HepG2 (cell line): ENCODE results near the gene CIAO2B. TPM values are rescaled to one million over a fixed set of nuclear protein-coding genes. Genes with fewer than 3 reads are reported as not detected.
A peak's percentile ranks its signal among the peaks of the same experiment; 100 is the strongest.

Experiments used
- ETV5 ChIP-seq: IDR thresholded peaks from 2 replicates; pipeline ENCODE4 v1.6.1; 2018; ENCODE audit warnings: missing biosample characterization, missing genetic modification reagents, inconsistent platforms, borderline replicate concordance
- FOXA3 ChIP-seq: IDR thresholded peaks from 2 replicates; pipeline ENCODE4 v1.6.1; 2016; ENCODE audit warnings: missing genetic modification reagents, missing compliant biosample characterization
- HDAC2 ChIP-seq: sonication (generic); formaldehyde crosslinking; IDR thresholded peaks from 2 replicates; pipeline ENCODE4 v1.4.0; 2020; ENCODE audit warnings: missing genetic modification reagents
- KDM2A ChIP-seq: sonication (generic); formaldehyde crosslinking; IDR thresholded peaks from 2 replicates; pipeline ENCODE4 v1.4.0; 2020; ENCODE audit warnings: low read depth, missing genetic modification reagents, borderline replicate concordance
- KMT2B ChIP-seq: IDR thresholded peaks from 2 replicates; pipeline ENCODE4 v1.6.1; 2016; ENCODE audit warnings: missing genetic modification reagents, missing compliant biosample characterization
- MED1 ChIP-seq: sonication (generic); formaldehyde crosslinking; IDR thresholded peaks from 2 replicates; pipeline ENCODE4 v1.4.0; 2020; ENCODE audit warnings: missing genetic modification reagents
- MIER2 ChIP-seq: IDR thresholded peaks from 2 replicates; pipeline ENCODE4 v1.6.1; 2016; ENCODE audit warnings: missing biosample characterization, missing genetic modification reagents
- NFKBIZ ChIP-seq: IDR thresholded peaks from 2 replicates; pipeline ENCODE4 v1.6.1; 2018; ENCODE audit warnings: missing genetic modification reagents, missing compliant biosample characterization
- NFYB ChIP-seq: sonication (generic); formaldehyde crosslinking; IDR thresholded peaks from 2 replicates; pipeline ENCODE4 v1.4.0; 2020; ENCODE audit warnings: missing genetic modification reagents
- ZBTB1 ChIP-seq: sonication (generic); formaldehyde crosslinking; IDR thresholded peaks from 2 replicates; pipeline ENCODE4 v1.4.0; 2020; ENCODE audit warnings: missing genetic modification reagents, borderline replicate concordance
- ZBTB7B ChIP-seq: sonication (generic); formaldehyde crosslinking; IDR thresholded peaks from 2 replicates; pipeline ENCODE4 v1.4.0; 2020; ENCODE audit warnings: missing genetic modification reagents
- ZNF3 ChIP-seq: IDR thresholded peaks from 2 replicates; pipeline ENCODE4 v1.7.0; 2017; ENCODE audit warnings: inconsistent platforms
- ZNF614 ChIP-seq: IDR thresholded peaks from 2 replicates; pipeline ENCODE4 v1.6.1; 2018; ENCODE audit warnings: missing biosample characterization, missing genetic modification reagents, inconsistent platforms, borderline replicate concordance
- ZNF678 ChIP-seq: sonication (generic); formaldehyde crosslinking; IDR thresholded peaks from 2 replicates; pipeline ENCODE4 v1.4.0; 2020; ENCODE audit warnings: mild to moderate bottlenecking, missing genetic modification reagents
- polyA plus RNA-seq, 8 experiments: library from polyadenylated mRNA; depleted of rRNA in 3 of 8; stranded (reverse) in 7 of 8; unstranded in 1 of 8; fragments of >200 nt; fragmentation: Illumina TruSeq in 4 of 8; extraction: Trizol in 4 of 8; gene quantifications; 2 replicates each; pipeline versions ENCODE4 v1.2.1 to v1.2.3, GENCODE V29; 2011 to 2016; ENCODE audit warnings: low read depth in 4 of 8, missing spikeins in 1 of 8, mixed read lengths in 1 of 8; ENCODE audit not compliant: insufficient read depth in 1 of 8
- total RNA-seq, 5 experiments: library from RNA; depleted of rRNA; stranded (reverse); fragments of >200 nt; fragmentation: Illumina TruSeq; extraction: Trizol; gene quantifications; 2 replicates each; pipeline ENCODE4 v1.2.3, GENCODE V29; 2016; ENCODE audit warnings: low read depth in 1 of 5
- TF ChIP-seq, protein P1 (sequence below): sonication (generic); formaldehyde crosslinking; conservative IDR thresholded peaks from 2 replicates; pipeline ENCODE4 v1.4.0; 2020; ENCODE audit warnings: missing genetic modification reagents
- TF ChIP-seq, protein P2 (sequence below): IDR thresholded peaks from 2 replicates; pipeline ENCODE4 v1.4.0; 2020; ENCODE audit warnings: mild to moderate bottlenecking, missing genetic modification reagents
- TF ChIP-seq, protein P3 (sequence below): sonication (generic); formaldehyde crosslinking; IDR thresholded peaks from 2 replicates; pipeline ENCODE4 v1.5.0; 2020; ENCODE audit warnings: mild to moderate bottlenecking, missing genetic modification reagents, borderline replicate concordance
- TF ChIP-seq, protein P4 (sequence below): IDR thresholded peaks from 2 replicates; pipeline ENCODE4 v1.6.1; 2016; ENCODE audit warnings: low read depth

Gene CIAO2B
- total and polyA plus RNA-seq, 2 of the 13 experiments (the other 11 are each of a cell fraction or from before 2014, with no cell fraction given): 157 to 293 TPM

DNA sequence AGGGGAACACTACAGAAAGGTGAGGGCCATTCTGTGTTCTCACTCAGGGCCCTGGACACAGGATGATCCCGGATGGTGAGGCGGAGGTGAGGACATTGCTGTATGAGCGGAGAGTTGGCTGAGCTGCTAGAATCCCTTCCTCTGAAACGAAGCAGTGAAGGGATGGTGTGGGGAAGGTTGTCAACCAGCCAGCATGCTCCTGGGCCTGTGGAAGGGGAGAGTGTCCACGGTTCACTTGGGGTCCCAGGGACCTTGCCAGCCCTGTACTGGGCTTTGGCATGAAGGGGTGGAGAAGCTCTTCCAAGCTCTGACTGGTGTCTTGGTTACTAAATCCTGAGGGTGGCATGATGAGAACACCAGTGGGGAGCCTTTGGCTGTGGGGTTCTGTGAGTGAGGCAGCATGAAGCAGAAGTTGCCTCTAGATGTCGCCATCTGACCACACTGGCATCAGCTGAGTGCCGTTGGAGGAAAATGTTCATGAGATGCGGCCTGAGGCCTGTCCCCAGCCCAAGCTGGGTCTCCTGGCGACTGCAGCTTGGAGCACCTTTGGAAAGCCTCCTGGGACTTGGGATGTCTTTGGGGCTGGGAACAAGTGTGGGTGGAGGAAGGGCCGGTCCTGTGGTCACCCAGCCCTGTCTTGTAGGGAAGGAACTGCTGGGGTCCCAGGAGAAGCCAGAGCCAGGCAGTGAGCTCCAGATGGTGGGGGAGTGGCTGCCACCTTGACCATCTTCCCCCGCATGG lies 39.1 kb downstream of the CIAO2B start (continued):
- TF ChIP-seq ZBTB7B (0 out of 2 replicates have a peak, but pooled peaks have one; percentile 29), MED1 (peak; percentile 22; the same call in 1 of the 2 replicates), ZNF678 (CRISPR knock-in tag) (0 out of 2 replicates have a peak, but pooled peaks have one; percentile 18), HDAC2 (CRISPR knock-in tag) (peak; percentile 63; the same call in 1 of the 2 replicates), MIER2 (CRISPR knock-in tag) (0 out of 2 replicates have a peak, but pooled peaks have one; percentile 41), FOXA3 (CRISPR knock-in tag) (peak; percentile 45; the same call in 1 of the 2 replicates), KMT2B (CRISPR knock-in tag) (peak; percentile 64), ETV5 (peak; percentile 17; the same call in 1 of the 2 replicates), NFKBIZ (CRISPR knock-in tag) (no peak), ZBTB1 (CRISPR knock-in tag) (no peak), NFYB (CRISPR knock-in tag) (no peak), ZNF3 (CRISPR knock-in tag) (no peak), ZNF614 (CRISPR knock-in tag) (peak; percentile 99; the same call in 1 of the 2 replicates), KDM2A (peak; percentile 82)
- TF ChIP-seq, protein P1, sequence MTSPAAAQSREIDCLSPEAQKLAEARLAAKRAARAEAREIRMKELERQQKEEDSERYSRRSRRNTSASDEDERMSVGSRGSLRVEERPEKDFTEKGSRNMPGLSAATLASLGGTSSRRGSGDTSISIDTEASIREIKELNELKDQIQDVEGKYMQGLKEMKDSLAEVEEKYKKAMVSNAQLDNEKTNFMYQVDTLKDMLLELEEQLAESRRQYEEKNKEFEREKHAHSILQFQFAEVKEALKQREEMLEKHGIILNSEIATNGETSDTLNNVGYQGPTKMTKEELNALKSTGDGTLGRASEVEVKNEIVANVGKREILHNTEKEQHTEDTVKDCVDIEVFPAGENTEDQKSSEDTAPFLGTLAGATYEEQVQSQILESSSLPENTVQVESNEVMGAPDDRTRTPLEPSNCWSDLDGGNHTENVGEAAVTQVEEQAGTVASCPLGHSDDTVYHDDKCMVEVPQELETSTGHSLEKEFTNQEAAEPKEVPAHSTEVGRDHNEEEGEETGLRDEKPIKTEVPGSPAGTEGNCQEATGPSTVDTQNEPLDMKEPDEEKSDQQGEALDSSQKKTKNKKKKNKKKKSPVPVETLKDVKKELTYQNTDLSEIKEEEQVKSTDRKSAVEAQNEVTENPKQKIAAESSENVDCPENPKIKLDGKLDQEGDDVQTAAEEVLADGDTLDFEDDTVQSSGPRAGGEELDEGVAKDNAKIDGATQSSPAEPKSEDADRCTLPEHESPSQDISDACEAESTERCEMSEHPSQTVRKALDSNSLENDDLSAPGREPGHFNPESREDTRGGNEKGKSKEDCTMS (CRISPR knock-in tag): 0 out of 2 replicates have a peak, but pooled peaks have one; percentile 45
- TF ChIP-seq, protein P2, sequence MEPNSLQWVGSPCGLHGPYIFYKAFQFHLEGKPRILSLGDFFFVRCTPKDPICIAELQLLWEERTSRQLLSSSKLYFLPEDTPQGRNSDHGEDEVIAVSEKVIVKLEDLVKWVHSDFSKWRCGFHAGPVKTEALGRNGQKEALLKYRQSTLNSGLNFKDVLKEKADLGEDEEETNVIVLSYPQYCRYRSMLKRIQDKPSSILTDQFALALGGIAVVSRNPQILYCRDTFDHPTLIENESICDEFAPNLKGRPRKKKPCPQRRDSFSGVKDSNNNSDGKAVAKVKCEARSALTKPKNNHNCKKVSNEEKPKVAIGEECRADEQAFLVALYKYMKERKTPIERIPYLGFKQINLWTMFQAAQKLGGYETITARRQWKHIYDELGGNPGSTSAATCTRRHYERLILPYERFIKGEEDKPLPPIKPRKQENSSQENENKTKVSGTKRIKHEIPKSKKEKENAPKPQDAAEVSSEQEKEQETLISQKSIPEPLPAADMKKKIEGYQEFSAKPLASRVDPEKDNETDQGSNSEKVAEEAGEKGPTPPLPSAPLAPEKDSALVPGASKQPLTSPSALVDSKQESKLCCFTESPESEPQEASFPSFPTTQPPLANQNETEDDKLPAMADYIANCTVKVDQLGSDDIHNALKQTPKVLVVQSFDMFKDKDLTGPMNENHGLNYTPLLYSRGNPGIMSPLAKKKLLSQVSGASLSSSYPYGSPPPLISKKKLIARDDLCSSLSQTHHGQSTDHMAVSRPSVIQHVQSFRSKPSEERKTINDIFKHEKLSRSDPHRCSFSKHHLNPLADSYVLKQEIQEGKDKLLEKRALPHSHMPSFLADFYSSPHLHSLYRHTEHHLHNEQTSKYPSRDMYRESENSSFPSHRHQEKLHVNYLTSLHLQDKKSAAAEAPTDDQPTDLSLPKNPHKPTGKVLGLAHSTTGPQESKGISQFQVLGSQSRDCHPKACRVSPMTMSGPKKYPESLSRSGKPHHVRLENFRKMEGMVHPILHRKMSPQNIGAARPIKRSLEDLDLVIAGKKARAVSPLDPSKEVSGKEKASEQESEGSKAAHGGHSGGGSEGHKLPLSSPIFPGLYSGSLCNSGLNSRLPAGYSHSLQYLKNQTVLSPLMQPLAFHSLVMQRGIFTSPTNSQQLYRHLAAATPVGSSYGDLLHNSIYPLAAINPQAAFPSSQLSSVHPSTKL (CRISPR knock-in tag): peak; percentile 46; the same call in 1 of the 2 replicates
- TF ChIP-seq, protein P3, sequence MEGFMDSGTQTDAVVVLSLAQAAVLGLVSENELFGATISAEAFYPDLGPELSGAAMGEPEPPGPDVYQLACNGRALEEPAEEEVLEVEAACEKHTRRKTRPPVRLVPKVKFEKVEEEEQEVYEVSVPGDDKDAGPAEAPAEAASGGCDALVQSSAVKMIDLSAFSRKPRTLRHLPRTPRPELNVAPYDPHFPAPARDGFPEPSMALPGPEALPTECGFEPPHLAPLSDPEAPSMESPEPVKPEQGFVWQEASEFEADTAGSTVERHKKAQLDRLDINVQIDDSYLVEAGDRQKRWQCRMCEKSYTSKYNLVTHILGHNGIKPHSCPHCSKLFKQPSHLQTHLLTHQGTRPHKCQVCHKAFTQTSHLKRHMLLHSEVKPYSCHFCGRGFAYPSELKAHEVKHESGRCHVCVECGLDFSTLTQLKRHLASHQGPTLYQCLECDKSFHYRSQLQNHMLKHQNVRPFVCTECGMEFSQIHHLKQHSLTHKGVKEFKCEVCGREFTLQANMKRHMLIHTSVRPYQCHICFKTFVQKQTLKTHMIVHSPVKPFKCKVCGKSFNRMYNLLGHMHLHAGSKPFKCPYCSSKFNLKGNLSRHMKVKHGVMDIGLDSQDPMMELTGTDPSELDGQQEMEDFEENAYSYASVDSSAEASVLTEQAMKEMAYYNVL (CRISPR knock-in tag): 0 out of 2 replicates have a peak, but pooled peaks have one; percentile 46
- TF ChIP-seq, protein P4, sequence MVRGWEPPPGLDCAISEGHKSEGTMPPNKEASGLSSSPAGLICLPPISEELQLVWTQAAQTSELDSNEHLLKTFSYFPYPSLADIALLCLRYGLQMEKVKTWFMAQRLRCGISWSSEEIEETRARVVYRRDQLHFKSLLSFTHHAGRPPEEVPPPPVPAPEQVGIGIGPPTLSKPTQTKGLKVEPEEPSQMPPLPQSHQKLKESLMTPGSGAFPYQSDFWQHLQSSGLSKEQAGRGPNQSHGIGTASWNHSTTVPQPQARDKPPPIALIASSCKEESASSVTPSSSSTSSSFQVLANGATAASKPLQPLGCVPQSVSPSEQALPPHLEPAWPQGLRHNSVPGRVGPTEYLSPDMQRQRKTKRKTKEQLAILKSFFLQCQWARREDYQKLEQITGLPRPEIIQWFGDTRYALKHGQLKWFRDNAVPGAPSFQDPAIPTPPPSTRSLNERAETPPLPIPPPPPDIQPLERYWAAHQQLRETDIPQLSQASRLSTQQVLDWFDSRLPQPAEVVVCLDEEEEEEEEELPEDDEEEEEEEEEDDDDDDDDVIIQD: peak; percentile 64; the same call in 1 of the 2 replicates
